Trophoblast cell (in vitro differentiated cells and primary cell): ENCODE measurements around the gene SLC7A6.

Experiments
- DNase-seq, 2 donors: peaks; one replicate each; pipeline ENCODE4 v3.0.0-alpha.2; 2016
- H2AFZ ChIP-seq: 2 replicates; pipeline ENCODE4 v1.6.1; 2013; ENCODE audit warnings: low read length, moderate library complexity, mild to moderate bottlenecking; ENCODE audit not compliant: insufficient read depth, poor library complexity
- H2AK5ac ChIP-seq: 2 replicates; pipeline ENCODE4 v1.6.1; 2013; ENCODE audit warnings: mild to moderate bottlenecking, low read length
- H2BK120ac ChIP-seq: 2 replicates; pipeline ENCODE4 v1.6.1; 2013; ENCODE audit warnings: low read length, mild to moderate bottlenecking, moderate library complexity; ENCODE audit not compliant: insufficient read depth, poor library complexity
- H2BK12ac ChIP-seq: 2 replicates; pipeline ENCODE4 v1.6.1; 2013; ENCODE audit warnings: mild to moderate bottlenecking, low read length, moderate library complexity
- H2BK5ac ChIP-seq: 2 replicates; pipeline ENCODE4 v1.6.1; 2013; ENCODE audit warnings: low read length, low read depth, moderate library complexity, mild to moderate bottlenecking; ENCODE audit not compliant: poor library complexity
- H3K14ac ChIP-seq: 2 replicates; pipeline ENCODE4 v1.6.1; 2013; ENCODE audit warnings: mild to moderate bottlenecking, low read length
- H3K18ac ChIP-seq: 2 replicates; pipeline ENCODE4 v1.6.1; 2013; ENCODE audit warnings: mild to moderate bottlenecking, low read length
- H3K23ac ChIP-seq: 2 replicates; pipeline ENCODE4 v1.6.1; 2013; ENCODE audit warnings: low read length
- H3K27ac ChIP-seq: 2 replicates; pipeline ENCODE4 v1.5.1; 2013; ENCODE audit warnings: low read depth, mild to moderate bottlenecking, inconsistent platforms, low read length, moderate library complexity
- H3K27me3 ChIP-seq: 2 replicates; pipeline ENCODE4 v1.6.1; 2013; ENCODE audit warnings: inconsistent platforms, mild to moderate bottlenecking, low read length, moderate library complexity; ENCODE audit not compliant: insufficient read depth
- H3K36me3 ChIP-seq, 2 experiments: 1 replicate in 1 of 2; 2 replicates in 1 of 2; pipeline ENCODE4 v1.6.1; 2013; ENCODE audit warnings: low read length in 2 of 2, mild to moderate bottlenecking in 2 of 2, moderate library complexity in 1 of 2; ENCODE audit not compliant: insufficient read depth in 2 of 2, control insufficient read depth in 1 of 2
- H3K4ac ChIP-seq: 2 replicates; pipeline ENCODE4 v1.6.1; 2013; ENCODE audit warnings: low read depth, mild to moderate bottlenecking, low read length, moderate library complexity
- H3K4me1 ChIP-seq, 2 experiments: 1 replicate in 1 of 2; 2 replicates in 1 of 2; pipeline ENCODE4 v1.6.1; 2013; ENCODE audit warnings: low read length in 2 of 2, mild to moderate bottlenecking in 2 of 2, moderate library complexity in 1 of 2; ENCODE audit not compliant: insufficient read depth in 2 of 2, control insufficient read depth in 1 of 2
- H3K4me2 ChIP-seq: 2 replicates; pipeline ENCODE4 v1.6.1; 2013; ENCODE audit warnings: inconsistent platforms, mild to moderate bottlenecking, low read length, moderate library complexity
- H3K4me3 ChIP-seq: 2 replicates; pipeline ENCODE4 v1.5.1; 2013; ENCODE audit warnings: mild to moderate bottlenecking, low read depth, low read length, inconsistent platforms
- H3K79me1 ChIP-seq: one replicate; pipeline ENCODE4 v1.6.1; 2013; ENCODE audit warnings: low read length
- H3K79me2 ChIP-seq: 2 replicates; pipeline ENCODE4 v1.6.1; 2013; ENCODE audit warnings: low read length, mild to moderate bottlenecking; ENCODE audit not compliant: control insufficient read depth, insufficient read depth, poor library complexity
- H3K9ac ChIP-seq: 2 replicates; pipeline ENCODE4 v1.6.1; 2013; ENCODE audit warnings: mild to moderate bottlenecking, low read length
- H3K9me3 ChIP-seq: 2 replicates; pipeline ENCODE4 v1.6.1; 2013; ENCODE audit warnings: low read depth, mild to moderate bottlenecking, control low read depth, inconsistent platforms, low read length; ENCODE audit not compliant: insufficient read depth
- H4K12ac ChIP-seq: 2 replicates; pipeline ENCODE4 v1.6.1; 2013; ENCODE audit warnings: low read depth, mild to moderate bottlenecking, low read length, moderate library complexity
- H4K8ac ChIP-seq: 2 replicates; pipeline ENCODE4 v1.6.1; 2013; ENCODE audit warnings: low read depth, mild to moderate bottlenecking, low read length, moderate library complexity
- H4K91ac ChIP-seq: one replicate; pipeline ENCODE4 v1.6.1; 2013; ENCODE audit warnings: low read depth, mild to moderate bottlenecking, low read length, moderate library complexity
- WGBS: extraction: QIAGEN DNeasy Blood & Tissue Kit; methylation state at CpG from one replicate; pipeline ENCODE4 v1.1.7; 2013; ENCODE audit warnings: missing lambda C conversion rate; ENCODE audit not compliant: insufficient read length, insufficient coverage; ENCODE audit errors: extremely low coverage; 5-methylcytosine and 5-hydroxymethylcytosine counted together

Gene SLC7A6

DNA sequence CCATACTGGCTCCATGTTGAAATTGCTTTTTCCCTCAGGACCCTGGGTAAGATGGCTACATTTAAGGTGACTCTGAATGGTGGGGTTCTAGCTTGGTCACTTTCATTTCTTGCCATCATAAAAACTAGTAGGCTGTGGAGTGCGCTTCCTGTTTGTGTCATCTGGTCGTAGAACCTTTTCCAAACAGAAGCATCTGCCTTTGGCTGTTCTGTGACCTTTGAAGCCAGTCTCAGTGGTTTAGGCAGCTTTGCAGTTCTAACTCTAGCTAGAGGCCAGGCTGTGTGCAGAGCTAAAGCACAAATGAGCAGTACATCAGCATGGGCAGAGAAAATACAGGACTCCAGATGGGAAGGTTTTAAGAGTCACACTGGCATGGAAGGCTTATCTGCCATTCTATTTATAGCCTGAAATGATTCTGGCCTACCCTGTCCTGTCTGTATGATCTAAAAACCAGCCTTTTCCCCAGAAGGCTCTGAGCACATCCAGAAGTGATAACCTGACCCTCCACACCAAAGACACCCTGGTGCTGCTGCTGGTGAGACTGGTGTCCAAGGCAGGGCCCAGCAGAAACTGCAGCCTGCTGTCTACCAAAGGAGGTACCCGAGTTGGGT, 37.0 kb upstream of the SLC7A6 start:
- Histone ChIP-seq H2BK5ac (no peak overlapping the region), H3K4ac (no peak overlapping the region), H3K36me3 (peaks cover 31 to 36% of the 10 kb centered on the region in 2 experiments), H3K14ac (no peak overlapping the region), H2BK120ac (no peak overlapping the region), H3K4me2 (no peak overlapping the region), H3K9ac (no peak overlapping the region), H3K23ac (no peak overlapping the region), H3K79me2 (no peaks in the 10 kb centered on the region), H3K27ac (no peak overlapping the region), H4K12ac (no peak overlapping the region), H3K18ac (no peak overlapping the region), H3K9me3 (no peaks in the 10 kb centered on the region), H2AFZ (no peak overlapping the region), H3K4me1 (no peaks in the 10 kb centered on the region), H3K27me3 (no peaks in the 10 kb centered on the region), H3K4me3 (no peak overlapping the region), H4K91ac (no peak overlapping the region), H2AK5ac (no peak overlapping the region), H4K8ac (no peak overlapping the region), H3K79me1 (no peaks in the 10 kb centered on the region), H2BK12ac (no peak overlapping the region)
- WGBS: no CpG with 5 or more reads among the region's 3 CpGs
- no peak for DNase-seq

DNA sequence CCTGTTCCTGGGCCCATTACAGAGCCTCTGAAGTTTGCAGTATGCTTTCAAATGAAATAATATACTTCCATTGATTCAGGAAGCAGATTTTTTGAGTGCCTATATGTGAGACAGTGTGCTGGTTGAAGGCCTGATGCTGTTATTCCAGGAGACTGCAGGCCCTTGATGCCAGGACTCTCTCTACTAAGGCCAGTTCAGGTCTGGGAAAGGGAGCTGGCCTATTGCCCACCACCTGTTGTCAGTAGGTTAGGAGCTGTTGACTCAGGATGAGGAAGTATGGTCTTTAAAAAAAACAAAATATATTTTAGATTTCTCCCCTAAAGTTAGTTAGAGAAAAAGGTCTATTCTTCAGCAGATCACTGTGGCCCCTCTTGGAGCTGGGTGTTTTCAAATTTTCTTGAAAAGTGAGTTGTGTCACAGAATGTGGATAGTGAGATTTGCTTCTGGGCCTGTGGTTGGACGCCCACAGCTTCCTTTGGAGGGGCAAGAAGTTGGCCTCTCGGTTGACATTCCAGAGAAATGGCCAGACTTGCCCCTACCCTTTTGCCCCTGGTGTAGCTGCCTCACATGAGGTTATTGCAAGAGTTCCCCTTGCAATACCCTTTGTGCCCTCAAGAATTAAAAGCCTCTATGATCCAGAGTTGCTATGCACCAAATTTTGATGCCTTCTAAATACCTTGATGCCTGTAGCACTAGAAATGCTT, 36.3 kb upstream of the SLC7A6 start:
- H3K4me1 ChIP-seq: no peaks in the 10 kb centered on the region
- no CpG with 5 or more reads among the region's 2 CpGs for WGBS

DNA sequence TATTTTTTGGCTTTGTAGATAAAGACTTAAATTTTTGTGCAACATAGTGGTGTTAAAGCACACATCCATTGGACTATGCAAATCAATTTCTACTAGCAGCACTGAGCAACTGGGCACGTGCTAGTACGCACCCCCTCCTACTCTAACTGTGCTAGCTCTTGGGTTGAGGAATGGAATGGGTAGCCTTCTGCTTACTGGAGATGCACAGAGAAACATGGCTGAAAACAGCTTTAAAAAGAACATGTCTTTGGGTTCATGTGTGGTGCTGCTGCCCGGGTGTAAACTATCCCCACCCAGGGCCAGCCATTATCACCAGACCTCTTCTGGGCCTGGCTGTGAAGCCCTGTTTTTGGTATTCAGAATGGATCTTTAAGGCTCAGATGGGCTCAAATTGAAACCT, 35.7 kb upstream of the SLC7A6 start:
- Histone ChIP-seq H2AK5ac (no peak overlapping the region), H3K27me3 (no peaks in the 10 kb centered on the region), H4K8ac (no peak overlapping the region), H3K4me3 (no peak overlapping the region), H3K9me3 (no peaks in the 10 kb centered on the region), H3K9ac (no peak overlapping the region), H3K4ac (no peak overlapping the region), H2BK12ac (no peak overlapping the region), H4K12ac (no peak overlapping the region), H3K14ac (no peak overlapping the region), H4K91ac (no peak overlapping the region), H3K79me2 (no peaks in the 10 kb centered on the region), H3K4me1 (peaks cover 2 to 5% of the 10 kb centered on the region in 2 experiments), H3K4me2 (no peak overlapping the region), H3K18ac (no peak overlapping the region), H3K23ac (no peak overlapping the region), H3K27ac (no peak overlapping the region), H2BK5ac (no peak overlapping the region), H3K79me1 (no peaks in the 10 kb centered on the region), H2AFZ (no peak overlapping the region), H2BK120ac (no peak overlapping the region), H3K36me3 (peaks cover 35 to 42% of the 10 kb centered on the region in 2 experiments)
- no CpG with 5 or more reads among the region's 3 CpGs for WGBS
- no peak for DNase-seq

More for the DNA sequence above, 36.3 kb upstream of the SLC7A6 start:
- no peak overlapping the region for H3K9ac ChIP-seq
- no peaks in the 10 kb centered on the region for H3K9me3 ChIP-seq
- no peak for DNase-seq
- no peak overlapping the region for H3K4me2 ChIP-seq
- H3K27me3 ChIP-seq: no peaks in the 10 kb centered on the region
- H2BK12ac ChIP-seq: no peak overlapping the region
- no peak overlapping the region for H3K4ac ChIP-seq
- H3K23ac ChIP-seq: no peak overlapping the region
- H3K79me1 ChIP-seq: no peaks in the 10 kb centered on the region
- no peak overlapping the region for H2AFZ ChIP-seq
- no peak overlapping the region for H4K91ac ChIP-seq
- no peak overlapping the region for H4K12ac ChIP-seq
- H2BK5ac ChIP-seq: no peak overlapping the region
- no peak overlapping the region for H3K4me3 ChIP-seq
- no peak overlapping the region for H3K14ac ChIP-seq
- H4K8ac ChIP-seq: no peak overlapping the region
- H3K79me2 ChIP-seq: no peaks in the 10 kb centered on the region
- H3K36me3 ChIP-seq: peaks cover 35 to 40% of the 10 kb centered on the region in 2 experiments
- no peak overlapping the region for H2BK120ac ChIP-seq
- H3K18ac ChIP-seq: no peak overlapping the region
- H2AK5ac ChIP-seq: no peak overlapping the region
- no peak overlapping the region for H3K27ac ChIP-seq

DNA sequence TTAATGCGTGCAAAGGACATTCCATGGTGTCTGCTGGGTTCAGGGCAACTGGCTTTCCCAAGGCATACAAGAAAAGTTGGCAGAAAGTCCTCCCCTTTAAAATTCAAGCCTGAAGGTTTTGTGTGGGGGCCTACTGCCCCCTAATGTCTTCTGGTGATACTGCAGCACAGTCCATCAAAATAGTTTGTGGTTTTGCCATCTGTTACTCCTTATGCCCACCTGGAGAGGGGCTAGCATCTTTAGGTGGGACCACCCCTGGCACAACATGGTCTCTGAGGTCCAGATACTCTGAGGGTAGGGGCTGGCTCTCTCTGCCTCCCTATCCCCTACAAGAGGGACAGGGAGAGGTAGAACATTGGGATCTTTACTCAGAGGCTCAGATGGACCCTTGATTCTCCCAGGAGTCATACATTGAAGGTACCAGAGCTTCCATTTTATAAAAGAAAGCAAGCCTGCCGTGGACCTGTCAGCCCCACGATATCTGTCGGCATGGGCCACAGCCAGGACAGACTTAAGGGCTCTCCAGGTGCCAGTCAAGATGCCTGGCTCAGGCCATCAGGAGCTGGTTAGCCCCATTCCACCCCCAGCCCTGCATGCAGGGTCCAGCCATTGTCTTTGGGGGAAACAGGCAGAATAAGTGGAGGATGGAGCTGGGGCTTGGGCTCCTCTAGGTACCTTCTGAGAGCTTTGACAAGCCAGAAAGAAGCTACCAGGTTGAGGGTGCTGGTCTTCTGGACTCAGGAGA, 34.7 kb upstream of the SLC7A6 start:
- no peak overlapping the region for H3K14ac ChIP-seq
- no peak overlapping the region for H2BK120ac ChIP-seq
- no CpG with 5 or more reads among the region's 4 CpGs for WGBS
- no peak overlapping the region for H3K9ac ChIP-seq
- H3K9me3 ChIP-seq: no peaks in the 10 kb centered on the region
- no peak overlapping the region for H3K4ac ChIP-seq
- H3K27ac ChIP-seq: no peak overlapping the region
- no peak overlapping the region for H3K18ac ChIP-seq
- no peak overlapping the region for H4K12ac ChIP-seq
- no peak overlapping the region for H3K4me2 ChIP-seq
- no peak overlapping the region for H2AK5ac ChIP-seq
- no peak overlapping the region for H2AFZ ChIP-seq
- H4K8ac ChIP-seq: no peak overlapping the region
- H3K4me1 ChIP-seq: peaks cover 12 to 14% of the 10 kb centered on the region in 2 experiments
- H3K27me3 ChIP-seq: no peaks in the 10 kb centered on the region
- H3K23ac ChIP-seq: no peak overlapping the region
- H3K4me3 ChIP-seq: no peak overlapping the region
- no peaks in the 10 kb centered on the region for H3K79me1 ChIP-seq
- H2BK12ac ChIP-seq: no peak overlapping the region
- DNase-seq: peak; percentile 42 to 80
- H2BK5ac ChIP-seq: no peak overlapping the region
- no peaks in the 10 kb centered on the region for H3K79me2 ChIP-seq
- H4K91ac ChIP-seq: no peak overlapping the region
- peaks cover 35 to 42% of the 10 kb centered on the region in 2 experiments for H3K36me3 ChIP-seq
